Renal cortex interstitium (tissue), 11 donors: Measurements from ENCODE around the gene KLRC3. TPM values are rescaled to one million over a fixed set of nuclear protein-coding genes. Genes with fewer than 3 reads are reported as not detected.
A peak's percentile ranks its signal among the peaks of the same experiment; 100 is the strongest.
"Not testable (repeated sequence)": the region's sequence is repeated elsewhere in the genome, so short reads cannot be mapped to it uniquely, and the experiment has no call there.

Source experiments
- DNase-seq, 11 donors: peaks; one replicate each; pipeline ENCODE4 v3.0.0-alpha.2; 2013; ENCODE audit warnings: low read depth in 9 of 11, low spot score in 4 of 11; ENCODE audit errors: extremely low read depth in 1 of 11
- polyA plus RNA-seq, 3 donors: library from polyadenylated mRNA; unstranded; fragments of 120-200 nt; gene quantifications; one replicate each; pipeline ENCODE4 v1.2.1, GENCODE V29; 2013; ENCODE audit not compliant: insufficient read length in 3 of 3

The KLRC3 gene
- polyA plus RNA-seq, 3 donors, result not detected

DNA sequence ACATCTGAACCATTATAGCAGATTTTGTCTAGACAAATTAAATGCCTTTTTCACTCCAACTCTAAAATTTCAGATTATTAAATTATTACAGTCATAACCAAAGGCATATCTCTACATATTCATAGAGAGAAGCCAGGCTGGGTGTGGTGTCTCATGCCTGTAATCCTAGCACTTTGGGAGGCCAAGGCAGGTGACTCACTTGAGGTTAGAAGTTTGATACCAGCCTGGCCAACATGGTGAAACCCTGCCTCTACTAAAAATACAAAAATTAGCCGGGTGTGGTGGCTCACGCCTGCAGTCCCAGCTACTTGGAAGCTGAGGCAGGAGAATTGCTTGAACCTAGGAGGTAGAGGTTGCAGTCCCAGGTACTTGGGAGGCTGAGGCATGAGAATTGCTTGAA, 41.7 kb downstream of the KLRC3 start:
- not testable (repeated sequence) for DNase-seq

DNA sequence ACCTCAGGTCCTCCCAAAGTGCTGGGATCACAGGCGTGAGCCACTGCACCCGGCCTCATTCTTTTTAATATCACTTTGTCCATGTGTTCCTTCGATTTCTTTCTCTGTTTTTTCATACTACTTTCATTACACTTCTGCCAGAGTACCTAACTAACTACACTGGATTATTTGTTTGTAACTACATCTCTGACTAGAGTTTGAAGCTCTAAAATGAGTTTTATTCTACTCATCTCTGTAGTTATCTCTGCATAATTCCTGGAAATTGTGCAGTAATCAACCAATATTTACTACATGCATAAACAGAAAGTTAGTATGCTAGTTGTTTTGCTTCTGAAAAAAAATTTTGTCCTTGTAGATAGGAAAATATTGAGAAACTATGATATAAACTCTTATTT, 45.8 kb downstream of the KLRC3 start:
- DNase-seq, result no peak

DNA sequence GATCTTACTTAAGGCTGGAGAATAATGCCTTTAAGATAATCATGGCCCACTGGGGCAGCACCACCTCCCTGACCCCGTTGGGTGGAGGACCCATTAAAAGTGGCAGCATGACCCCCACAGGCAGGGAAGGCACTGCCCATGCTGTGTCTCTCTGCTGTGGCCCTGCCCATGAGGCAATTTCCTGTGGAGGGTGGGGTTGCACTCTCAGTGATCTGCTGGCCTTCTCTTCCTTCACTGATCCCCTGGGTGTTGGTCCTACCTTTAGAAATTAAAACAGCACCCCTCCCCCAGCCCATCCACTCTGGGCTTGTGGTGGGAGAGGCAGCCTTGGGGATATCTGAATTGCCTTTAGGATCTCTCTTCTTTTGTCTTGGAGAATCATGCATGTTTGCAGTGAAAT, 47.8 kb downstream of the KLRC3 start:
- no peak for DNase-seq

DNA sequence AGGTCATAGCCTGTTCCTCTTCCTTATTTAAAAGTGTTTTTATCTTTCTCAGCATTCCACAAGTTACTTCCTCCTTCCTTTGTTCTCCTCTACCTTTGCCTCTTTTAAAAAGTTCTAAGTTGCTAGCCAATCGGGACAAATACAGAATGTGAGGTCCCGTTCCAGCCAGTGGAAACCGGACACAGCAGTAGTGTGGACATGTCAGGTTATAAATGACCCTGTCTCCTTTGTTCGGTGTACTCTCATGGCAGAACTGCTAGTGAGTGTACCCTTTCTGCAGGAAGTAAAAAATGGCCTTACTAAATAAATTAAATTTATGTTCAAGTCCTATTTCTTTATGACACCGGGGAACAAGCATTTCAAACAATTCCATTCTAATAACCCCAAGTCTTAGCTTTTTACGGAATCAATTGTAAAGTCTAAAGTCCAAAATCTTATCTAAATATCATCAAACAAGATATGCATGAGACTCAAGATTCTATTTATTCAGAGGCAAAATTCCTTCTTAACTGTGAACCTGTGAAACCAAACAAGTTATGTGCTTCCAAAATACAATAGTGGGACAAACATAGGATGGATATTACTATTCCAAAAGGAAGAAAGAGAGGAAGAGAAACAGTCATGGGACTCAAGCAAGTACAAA, 48.4 kb downstream of the KLRC3 start:
- DNase-seq, result not testable (repeated sequence)

DNA sequence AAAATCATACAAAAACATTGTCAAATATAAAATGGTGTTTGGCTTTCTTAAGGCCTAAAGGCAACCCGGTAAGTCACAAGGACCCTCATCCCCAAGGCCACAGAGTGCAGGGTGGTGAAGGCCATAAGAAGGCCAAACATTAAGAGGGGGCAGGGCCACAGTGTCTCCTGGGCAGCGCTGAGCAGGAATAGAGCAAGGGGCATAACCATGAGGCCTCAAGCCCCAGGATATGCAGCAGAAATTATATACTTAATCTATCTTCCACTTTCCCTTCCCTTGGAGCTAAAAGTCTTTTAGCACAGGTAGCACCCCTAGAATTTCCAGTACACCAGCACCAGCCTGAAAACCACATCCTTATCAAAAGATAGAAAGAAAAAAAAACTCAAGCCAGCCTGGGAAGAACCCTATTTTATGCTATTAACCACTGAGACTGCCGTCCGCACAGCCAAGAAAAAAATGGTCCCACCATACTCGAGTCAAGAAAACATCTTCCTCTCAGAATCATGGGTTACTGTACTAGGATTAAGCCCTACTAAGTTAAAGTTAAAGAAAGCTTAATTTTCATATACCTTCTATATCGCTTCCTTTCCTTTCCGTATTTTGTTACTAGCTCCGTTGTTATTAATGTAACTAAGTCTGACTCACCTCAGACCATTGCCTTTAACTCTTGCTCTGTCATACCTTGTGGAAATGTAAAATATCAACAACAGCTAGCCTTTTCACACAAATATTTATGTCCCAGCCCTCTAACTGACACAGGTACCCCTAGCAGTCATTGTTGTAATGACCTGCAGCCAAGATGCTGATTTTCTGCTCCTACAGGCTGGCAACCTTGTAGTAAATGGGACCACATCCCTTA, 50.6 kb downstream of the KLRC3 start:
- DNase-seq, result no peak

DNA sequence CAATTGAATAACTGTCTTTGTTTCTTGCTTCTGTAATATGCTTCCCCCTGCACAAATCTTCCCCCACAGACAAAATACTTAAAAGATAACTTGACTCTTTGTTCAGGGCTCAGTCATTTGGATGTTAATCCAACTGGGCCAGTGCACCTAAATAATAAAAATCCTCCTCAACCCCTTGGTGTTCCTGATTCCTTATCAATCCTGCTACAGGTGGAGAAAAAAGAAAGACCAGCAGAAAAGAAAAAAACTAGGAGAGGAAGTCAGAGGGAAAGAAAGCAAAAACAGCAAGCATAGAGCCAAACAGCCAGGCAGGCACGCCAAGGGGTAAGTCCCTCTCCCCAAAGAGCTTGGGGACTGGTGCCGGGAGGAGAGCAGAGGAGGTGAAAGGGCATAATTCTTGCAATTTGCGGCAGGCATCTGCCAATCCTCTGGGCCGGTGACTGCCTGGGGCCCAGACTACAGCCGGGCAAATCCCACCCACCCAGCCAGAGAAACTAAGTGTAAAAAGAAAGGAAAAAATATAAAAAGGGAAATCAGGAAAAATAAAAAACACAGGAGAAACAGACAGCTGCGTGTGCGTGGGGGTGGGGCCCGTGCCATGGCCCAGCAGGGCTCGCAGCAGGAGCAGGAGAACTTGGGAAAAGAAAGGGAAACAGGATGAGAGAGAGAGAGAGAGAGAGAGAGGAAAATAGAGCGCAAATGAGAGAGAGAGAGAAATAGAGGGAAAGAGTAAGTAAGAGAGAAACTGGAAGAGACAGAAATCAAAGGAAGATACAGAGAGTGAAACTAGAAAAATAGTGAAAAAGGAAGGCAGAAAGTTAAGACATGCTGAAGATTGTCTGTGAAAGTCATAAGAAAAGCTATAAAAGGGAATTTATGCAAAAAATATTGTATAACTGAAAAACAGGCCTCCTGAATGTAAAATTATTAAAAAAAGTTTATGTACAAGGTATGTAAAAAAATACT, 51.9 kb downstream of the KLRC3 start:
- DNase-seq, result no peak

DNA sequence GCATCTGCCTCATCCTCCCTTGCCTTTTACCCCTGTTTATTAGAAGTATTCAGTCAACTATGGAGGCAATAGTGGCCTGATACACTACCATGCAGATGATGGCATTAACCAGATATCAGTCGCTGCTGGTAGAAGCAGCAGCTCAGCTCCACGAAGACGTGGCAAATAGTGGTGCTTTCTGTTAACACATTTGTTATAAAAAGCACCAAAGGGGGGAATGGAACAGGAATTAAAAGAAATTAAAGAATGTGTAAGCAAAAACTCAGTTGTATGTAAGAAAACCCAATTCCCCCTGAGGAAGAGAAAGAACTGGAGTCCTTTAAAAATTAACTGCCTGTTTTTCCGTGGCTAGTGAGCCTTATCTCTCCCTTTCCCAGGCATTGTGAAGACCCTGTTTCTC, 52.7 kb downstream of the KLRC3 start:
- not testable (repeated sequence) for DNase-seq

DNA sequence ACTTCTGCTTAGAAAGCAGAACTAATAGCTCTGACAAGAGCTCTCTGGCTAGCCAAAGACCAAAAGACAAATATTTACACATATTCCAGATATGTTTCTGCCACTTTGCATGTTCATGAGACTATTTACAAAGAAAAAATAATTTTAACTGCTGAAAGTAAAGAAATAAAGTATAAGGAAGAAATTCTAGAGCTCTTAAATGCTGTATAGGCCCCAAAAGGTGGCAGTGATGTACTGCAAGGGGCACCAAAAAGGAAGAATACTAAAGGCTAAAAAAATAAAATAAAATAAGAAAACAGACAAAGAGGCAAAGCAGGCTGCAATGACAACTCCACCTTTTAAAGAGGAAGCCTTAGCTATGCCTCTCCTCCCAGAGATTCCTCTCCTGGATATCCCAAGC, 53.5 kb downstream of the KLRC3 start:
- DNase-seq, result no peak

DNA sequence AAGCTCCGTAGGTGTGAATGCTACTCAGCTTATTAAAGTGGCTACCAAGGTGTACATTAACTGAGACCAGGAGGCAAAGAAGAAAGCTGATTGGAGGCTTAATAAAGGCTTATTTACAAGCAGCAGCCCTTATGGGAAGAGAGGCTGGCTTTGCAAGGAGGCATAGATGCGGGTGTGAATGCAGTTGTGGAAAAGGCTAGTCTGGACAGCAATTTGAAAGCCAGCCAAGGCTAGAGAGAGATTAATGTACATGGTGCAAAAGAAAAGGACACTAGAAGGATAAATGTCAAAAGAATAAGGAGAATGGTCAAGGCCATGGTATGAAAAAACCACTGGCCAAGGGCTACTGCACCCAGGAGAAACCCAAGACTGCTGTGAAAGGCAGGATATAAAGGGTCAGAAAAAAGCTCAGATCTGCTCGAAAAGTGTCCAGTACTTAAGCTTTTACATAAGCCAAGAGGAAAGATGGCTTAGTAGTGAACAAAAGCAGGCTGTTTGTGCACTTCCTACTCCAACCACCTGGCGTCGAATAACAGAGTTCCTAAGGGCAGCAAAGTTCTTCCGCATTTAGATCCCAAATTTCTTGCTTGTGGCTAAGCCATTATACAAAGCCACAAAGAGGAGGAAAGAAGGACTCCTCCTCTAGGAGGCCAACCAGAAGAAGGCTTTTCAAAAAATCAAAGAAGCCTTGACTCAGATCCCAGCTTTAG, 54.5 kb downstream of the KLRC3 start:
- no peak for DNase-seq

DNA sequence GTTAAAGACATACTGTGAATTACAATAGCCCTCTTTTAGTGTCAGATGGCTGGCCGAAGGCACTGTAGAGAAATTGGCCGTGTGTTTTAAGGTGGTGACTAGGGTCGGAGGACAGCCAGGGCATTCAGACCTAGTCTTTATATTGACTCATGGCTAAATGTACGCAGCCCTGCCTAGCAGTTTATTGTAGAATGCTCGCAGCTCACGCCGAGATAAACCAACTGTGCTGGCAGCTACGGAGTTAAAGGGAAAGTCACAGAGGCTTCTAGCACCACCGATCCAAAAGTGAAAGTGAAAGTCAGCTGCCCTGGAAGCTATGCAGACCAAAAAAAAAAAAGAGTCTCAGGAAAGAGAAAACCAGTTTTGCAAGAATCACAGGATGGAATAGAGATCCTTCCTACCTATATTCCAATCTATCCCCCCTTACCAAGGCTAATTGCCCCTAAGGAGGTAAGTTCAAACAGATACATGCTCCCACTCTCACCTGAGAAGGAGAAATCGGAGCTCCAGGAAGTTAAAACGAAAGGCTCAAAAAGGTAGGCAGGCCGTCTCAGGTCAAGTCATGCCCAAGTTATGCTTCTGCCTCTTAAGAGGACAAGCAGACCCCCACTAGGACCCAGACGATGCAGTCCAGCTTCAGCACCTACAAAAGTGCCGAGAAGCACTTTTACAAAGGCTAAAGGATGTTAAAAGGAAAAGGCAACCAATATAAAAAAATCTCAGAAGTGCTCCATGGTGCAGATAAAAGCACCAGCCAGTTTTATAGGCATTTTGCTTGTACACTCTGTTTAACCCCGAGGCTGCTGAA, 55.4 kb downstream of the KLRC3 start:
- peak; percentile 76 to 91 (median 85) for DNase-seq

DNA sequence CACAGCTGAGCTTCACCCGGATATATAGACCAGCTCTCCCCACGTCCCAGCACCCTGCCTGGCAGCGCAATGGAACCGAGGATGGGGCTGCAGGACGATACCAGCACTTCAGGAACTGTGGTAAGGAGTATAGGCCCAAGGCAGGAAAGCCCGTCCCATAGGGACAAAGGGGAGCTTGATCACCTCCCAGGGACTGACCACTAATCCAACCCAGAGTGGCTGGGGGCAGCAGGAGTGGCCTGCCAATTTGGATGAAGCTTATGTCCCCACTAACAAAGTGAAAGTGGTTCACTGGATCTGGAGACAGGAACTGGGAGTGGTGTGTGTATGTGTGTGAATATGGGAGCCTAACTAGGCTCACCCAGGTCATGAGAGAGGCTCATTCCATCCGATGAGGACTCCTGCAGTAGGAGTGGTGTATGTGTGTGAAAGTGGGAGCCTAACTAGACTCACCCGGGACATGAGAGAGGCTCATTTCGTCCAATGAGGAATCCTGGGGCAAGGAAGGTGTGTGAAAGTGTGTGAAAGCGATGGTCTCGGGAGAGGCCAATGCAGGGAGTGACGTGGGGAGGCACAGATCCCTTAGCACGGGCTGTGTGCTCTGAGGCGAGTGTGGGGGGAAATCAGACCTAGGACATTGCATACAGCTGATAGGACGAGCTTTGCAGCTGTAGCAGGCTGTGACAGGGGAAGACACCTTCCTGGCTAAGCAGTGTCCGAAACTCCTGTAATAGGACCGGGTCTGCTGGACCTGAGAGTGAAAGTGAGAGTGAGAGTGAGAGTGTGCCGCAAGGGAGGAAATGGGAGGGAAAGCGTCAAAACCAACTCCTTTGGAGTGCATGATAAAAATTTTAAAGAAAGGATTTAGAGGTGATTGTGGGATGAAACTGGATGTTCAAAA, 56.2 kb downstream of the KLRC3 start:
- DNase-seq, result peak in 6 of 11 donors; percentile 56 to 72 (median 65)

DNA sequence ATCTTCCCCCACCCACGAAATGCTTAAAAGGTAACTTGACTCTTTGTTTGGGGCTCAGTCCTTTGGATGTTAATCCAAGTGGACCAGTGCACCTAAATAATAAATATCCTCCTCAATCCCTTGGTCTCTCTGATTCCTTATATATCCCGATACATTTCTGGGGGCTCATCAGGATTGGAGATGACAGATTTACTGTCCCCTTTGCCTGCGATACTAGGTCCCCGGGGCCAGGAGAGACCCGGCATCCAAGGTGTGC, 56.8 kb downstream of the KLRC3 start:
- no peak for DNase-seq

DNA sequence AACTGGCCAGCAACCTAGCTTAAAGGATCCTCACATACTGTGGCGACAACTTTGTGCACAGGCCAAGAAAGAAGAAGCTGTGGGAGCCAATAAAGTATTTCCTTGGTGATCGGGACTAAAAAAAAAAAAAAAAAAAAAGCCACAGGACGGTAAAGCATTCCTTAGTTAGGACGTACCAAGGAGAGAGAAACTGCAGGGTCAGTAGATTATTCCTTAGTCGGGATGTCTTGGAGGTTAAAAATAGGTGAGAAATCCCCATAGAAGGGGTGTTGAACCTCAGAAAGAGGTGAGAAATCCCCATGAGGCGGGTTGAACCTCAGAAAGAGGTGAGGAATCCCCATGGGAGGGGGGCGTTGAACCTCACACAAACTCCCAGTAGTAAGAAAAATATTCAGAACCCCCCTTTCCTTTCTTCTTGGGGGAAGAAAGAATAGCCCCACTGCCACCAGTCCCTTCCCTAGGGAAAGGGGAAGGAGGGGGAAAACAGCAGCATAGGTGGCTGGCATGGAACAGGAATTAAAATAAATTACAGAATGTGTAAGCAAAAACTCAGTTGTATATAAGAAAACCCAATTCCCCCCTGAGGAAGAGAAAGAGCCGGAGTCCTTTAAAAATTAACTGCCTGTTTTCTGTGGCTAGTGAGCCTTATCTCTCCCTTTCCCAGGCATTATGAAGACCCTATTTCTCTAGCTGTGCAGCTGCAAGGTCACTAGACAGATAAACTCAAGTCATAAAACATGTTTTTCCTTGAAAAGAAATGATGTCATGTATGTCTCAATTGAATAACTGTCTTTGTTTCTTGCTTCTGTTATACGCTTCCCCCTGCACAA, 57.4 kb downstream of the KLRC3 start:
- DNase-seq, result peak in 1 of 11 donors; percentile 31

DNA sequence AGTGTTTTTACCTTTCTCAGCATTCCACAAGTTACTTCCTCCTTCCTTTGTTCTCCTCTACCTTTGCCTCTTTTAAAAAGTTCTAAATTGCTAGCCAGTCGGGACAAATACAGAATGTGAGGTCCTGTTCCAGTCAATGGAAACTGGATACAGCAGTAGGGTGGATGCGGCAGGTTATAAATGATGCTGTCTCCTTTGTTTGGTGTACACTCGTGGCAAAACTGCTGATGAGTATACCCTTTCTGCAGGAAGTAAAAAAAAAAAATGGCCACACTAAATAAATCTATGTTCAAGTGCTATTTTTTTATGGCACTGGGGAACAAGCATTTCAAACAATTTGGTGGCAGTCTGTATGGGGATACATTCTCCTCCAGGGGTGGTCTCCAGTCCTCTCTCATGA, 58.1 kb downstream of the KLRC3 start:
- no peak for DNase-seq
